Thyroid gland (tissue), 4 donors: ENCODE data around the gene HTR4.

Experiments
- POLR2A ChIP-seq, 2 donors: fragments of 450-650 bp; IDR thresholded peaks; one replicate each; pipeline ENCODE4 v1.6.1; 2017; ENCODE audit warnings: antibody characterized with exemption in 2 of 2, mild to moderate bottlenecking in 2 of 2, moderate library complexity in 1 of 2
- TF ChIP-seq, protein P1 (sequence below), 6 experiments: fragments of 200-600 bp in 3 of 6; fragments of 450-650 bp in 3 of 6; sonication (generic) in 3 of 6; IDR thresholded peaks; one replicate each; pipeline ENCODE4 v1.5.1; 2016 to 2019; ENCODE audit warnings: antibody characterized with exemption in 6 of 6, mild to moderate bottlenecking in 2 of 6, inconsistent platforms in 1 of 6, moderate library complexity in 1 of 6

DNA sequence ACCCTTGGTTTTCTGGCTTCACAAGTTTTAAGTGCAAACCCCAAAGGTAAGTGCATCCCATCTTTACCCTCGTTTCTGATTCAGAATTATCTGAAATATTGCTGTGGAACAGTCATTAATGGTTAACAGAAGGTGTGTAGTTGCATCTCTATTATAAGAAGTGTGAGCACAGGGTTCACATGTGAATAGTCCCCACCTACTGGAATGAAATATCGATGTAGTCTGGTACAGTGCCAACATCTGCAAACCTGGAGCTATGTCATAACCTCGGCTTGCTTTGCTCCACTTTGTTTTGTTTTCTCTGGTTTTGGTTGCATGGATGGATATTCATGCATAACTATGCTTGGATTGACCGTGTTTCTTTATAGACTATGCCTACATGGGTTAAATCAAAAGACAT lies 12.6 kb downstream of the HTR4 start:
- TF ChIP-seq, protein P1, sequence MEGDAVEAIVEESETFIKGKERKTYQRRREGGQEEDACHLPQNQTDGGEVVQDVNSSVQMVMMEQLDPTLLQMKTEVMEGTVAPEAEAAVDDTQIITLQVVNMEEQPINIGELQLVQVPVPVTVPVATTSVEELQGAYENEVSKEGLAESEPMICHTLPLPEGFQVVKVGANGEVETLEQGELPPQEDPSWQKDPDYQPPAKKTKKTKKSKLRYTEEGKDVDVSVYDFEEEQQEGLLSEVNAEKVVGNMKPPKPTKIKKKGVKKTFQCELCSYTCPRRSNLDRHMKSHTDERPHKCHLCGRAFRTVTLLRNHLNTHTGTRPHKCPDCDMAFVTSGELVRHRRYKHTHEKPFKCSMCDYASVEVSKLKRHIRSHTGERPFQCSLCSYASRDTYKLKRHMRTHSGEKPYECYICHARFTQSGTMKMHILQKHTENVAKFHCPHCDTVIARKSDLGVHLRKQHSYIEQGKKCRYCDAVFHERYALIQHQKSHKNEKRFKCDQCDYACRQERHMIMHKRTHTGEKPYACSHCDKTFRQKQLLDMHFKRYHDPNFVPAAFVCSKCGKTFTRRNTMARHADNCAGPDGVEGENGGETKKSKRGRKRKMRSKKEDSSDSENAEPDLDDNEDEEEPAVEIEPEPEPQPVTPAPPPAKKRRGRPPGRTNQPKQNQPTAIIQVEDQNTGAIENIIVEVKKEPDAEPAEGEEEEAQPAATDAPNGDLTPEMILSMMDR (IDR thresholded peaks at IDR 0.05), result no peak
- TF ChIP-seq POLR2A (IDR thresholded peaks at IDR 0.05), result no peak
